ENCODE results near the gene CLCN7. TPM values are rescaled to one million over a fixed set of nuclear protein-coding genes. Genes with fewer than 3 reads are reported as not detected.
A peak's percentile ranks its signal among the peaks of the same experiment; 100 is the strongest.
"Not testable (repeated sequence)": the region's sequence is repeated elsewhere in the genome, so short reads cannot be mapped to it uniquely, and the experiment has no call there.

The CLCN7 gene
- total RNA-seq, 6 donors from 2014 or later: 78.0 to 463 (median 147) TPM

DNA sequence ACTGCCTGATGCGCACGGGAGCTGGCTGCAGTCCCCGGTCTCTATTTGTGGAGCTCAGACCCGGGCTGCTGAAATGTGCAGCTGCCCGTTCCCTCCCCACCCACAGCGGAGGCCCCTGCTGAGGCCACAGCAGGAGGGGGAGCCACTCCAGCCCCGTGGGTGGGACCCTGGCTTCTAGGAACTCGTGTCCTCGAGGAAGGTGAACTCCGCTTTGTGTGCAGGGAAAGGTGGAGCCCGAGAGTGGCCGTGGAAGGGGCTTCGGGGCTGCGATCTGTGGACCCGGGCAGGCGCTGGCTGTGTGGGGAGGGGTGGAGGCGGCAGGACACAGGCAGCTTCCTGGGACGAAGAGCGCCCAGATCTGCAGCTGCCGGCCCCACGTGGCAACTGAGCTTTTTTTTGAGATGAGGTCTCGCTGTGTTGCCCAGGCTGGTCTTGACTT is 33.4 kb downstream of the CLCN7 start:
- no peak overlapping the region for H3K4me3 ChIP-seq
- H3K9me3 ChIP-seq: no peaks in the 10 kb centered on the region
- DNase-seq (peak in 1 of 2 donors; percentile 68), ATAC-seq (ENCODE audit: low FRiP score in 2 of 2) (no peak)
- TF ChIP-seq POLR2A (IDR thresholded peaks at IDR 0.05) (no peak), POLR2AphosphoS5 (IDR thresholded peaks at IDR 0.05) (no peak), EP300 (IDR thresholded peaks at IDR 0.05) (no peak)
- TF ChIP-seq, protein P1, sequence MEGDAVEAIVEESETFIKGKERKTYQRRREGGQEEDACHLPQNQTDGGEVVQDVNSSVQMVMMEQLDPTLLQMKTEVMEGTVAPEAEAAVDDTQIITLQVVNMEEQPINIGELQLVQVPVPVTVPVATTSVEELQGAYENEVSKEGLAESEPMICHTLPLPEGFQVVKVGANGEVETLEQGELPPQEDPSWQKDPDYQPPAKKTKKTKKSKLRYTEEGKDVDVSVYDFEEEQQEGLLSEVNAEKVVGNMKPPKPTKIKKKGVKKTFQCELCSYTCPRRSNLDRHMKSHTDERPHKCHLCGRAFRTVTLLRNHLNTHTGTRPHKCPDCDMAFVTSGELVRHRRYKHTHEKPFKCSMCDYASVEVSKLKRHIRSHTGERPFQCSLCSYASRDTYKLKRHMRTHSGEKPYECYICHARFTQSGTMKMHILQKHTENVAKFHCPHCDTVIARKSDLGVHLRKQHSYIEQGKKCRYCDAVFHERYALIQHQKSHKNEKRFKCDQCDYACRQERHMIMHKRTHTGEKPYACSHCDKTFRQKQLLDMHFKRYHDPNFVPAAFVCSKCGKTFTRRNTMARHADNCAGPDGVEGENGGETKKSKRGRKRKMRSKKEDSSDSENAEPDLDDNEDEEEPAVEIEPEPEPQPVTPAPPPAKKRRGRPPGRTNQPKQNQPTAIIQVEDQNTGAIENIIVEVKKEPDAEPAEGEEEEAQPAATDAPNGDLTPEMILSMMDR (IDR thresholded peaks at IDR 0.05): no peak
- no peaks in the 10 kb centered on the region for H3K4me1 ChIP-seq
- no peak overlapping the region for H3K27ac ChIP-seq
- WGBS, 2 donors: 64 to 68% methylated on average over 14 to 22 of the region's 22 CpGs
- H3K36me3 ChIP-seq: peaks cover 0 to 13% (median 9%) of the 10 kb centered on the region in 4 donors
- no peaks in the 10 kb centered on the region for H3K27me3 ChIP-seq

DNA sequence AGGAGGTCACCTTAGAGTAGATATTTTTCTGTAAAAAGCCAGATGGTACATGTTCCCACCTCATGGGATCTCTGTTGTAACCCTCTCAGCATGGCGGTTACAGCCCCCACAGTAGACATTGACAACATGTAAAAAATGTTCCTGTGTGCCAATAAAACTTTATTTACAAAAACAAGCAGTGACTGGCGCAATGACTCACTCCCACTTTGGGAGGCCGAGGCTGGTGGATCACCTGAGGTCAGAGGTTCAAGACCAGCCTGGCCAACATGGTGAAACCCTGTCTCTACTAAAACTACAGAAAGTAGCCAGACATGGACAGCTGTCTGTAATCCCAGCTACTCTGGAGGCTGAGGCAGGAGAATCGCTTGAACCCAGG is 35.1 kb downstream of the CLCN7 start:
- H3K4me1 ChIP-seq; H3K27ac ChIP-seq; H3K9me3 ChIP-seq; ATAC-seq (ENCODE audit: low FRiP score in 2 of 2); DNase-seq; H3K36me3 ChIP-seq; H3K4me3 ChIP-seq; H3K27me3 ChIP-seq: not testable (repeated sequence)
- WGBS, 2 donors: 92 to 96% methylated on average over 4 of the region's 4 CpGs

DNA sequence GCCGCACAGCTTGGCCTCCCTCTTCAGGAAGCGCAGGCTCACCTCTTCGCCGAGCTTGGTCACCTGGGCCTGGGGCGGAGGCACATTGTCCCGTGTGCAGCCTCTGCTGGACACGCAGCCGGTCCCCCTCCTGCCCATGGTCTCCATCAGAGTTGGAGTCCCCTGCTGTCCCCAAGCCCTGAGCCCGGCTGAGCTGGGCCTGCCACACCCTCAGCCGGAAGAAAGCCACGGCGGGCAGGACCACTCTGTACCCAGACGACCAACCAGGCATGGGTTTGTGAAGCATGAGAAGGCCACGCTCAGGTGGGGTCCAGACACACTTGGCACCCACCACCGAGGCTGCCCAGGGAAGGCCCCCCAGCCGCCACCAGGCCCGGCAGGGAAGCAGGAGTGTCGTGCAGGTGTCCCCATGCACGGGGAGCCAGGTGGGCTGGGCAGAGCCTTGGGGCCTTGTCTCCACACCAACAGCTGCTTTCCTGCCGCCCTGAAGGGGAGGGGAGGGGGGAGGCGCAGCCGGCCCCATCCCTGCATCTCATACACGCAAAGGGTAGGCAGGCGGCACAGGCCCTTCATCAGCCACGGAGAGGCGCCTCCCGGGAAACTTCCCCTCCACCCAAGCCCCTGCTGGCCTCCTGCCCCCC is 35.6 kb downstream of the CLCN7 start:
- WGBS, 2 donors: 76 to 85% methylated on average over 11 to 27 of the region's 27 CpGs
- TF ChIP-seq POLR2AphosphoS5 (IDR thresholded peaks at IDR 0.05): no peak
- TF ChIP-seq POLR2A (IDR thresholded peaks at IDR 0.05): no peak
- no peak for TF ChIP-seq EP300 (IDR thresholded peaks at IDR 0.05)
- TF ChIP-seq, protein P1 (IDR thresholded peaks at IDR 0.05): no peak
- ATAC-seq (ENCODE audit: low FRiP score in 2 of 2) (no peak), DNase-seq (peak in 1 of 2 donors; percentile 75)
- Histone ChIP-seq H3K27ac (no peak overlapping the region), H3K36me3 (no peaks in the 10 kb centered on the region), H3K27me3 (no peaks in the 10 kb centered on the region), H3K9me3 (no peaks in the 10 kb centered on the region), H3K4me1 (no peaks in the 10 kb centered on the region), H3K4me3 (no peak overlapping the region)

DNA sequence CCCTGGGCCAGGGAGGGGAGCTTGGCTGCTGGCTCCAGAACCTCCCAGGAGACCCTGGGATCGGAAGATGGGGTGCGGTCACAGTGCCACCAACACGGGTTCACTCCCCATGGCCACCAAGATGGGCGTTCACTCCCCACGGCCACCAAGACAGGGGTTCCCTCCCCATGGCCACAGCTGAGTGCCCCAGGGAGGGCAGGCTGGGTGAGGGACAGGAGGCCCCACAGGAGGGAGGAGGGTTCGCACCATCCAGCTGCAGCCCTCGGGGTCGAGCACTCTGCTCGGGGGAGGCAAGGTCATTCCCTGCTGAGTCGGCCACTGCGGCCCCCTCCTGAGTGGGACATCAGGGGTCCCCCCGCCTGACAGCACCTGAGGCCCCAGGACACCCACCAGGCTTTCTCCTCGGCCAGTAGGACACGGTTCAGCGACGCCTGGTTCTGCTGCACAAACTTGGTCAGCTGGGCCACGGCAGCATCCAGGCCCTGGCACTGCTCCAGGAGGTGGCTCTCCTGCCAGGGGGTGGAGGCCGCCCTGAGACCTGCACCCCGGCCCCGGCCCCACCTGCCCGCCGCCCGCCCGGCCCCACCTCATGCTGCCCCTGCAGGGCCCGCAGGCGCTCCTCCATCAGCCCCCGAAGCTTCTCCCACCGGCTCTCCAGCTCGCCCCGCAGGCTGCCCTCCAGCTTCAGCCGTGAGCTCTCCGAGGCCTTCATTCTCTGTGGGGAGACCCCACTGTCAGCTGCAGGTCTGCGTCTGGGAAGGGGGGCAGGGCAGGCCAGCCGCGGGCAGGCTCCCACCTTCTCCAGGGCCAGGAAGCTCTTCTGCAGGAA is 36.4 kb downstream of the CLCN7 start:
- 71 to 74% methylated on average over 11 to 14 of the region's 35 CpGs for WGBS, 2 donors
- Histone ChIP-seq H3K4me1 (no peaks in the 10 kb centered on the region), H3K36me3 (no peaks in the 10 kb centered on the region), H3K9me3 (no peaks in the 10 kb centered on the region), H3K27ac (no peak overlapping the region), H3K27me3 (no peaks in the 10 kb centered on the region), H3K4me3 (no peak overlapping the region)
- peak in 1 of 2 donors; percentile 72 for DNase-seq
- no peak for ATAC-seq (ENCODE audit: low FRiP score in 2 of 2)
- TF ChIP-seq POLR2A (IDR thresholded peaks at IDR 0.05) (no peak), POLR2AphosphoS5 (IDR thresholded peaks at IDR 0.05) (no peak)

DNA sequence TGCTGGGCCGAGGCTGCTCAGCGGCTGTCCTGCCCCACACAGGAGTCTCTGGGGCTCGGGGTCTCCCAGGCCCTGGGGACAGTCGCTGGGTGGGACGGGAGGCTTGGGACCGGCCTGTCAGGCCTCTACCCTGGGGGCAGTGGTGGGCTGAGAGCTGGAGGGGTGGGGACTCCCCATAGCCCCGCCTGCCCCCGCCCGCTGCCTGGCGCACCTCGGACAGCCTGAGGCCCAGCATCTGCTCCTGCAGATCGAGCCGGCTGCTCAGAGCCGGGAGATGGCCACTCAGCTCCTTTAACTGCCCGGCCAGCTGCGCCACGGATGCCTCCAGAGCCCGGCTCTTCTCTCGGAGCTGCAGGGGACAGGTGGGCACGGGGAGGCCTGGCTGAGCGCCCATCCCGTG is 37.2 kb downstream of the CLCN7 start:
- H3K4me1 ChIP-seq: no peaks in the 10 kb centered on the region
- no peak overlapping the region for H3K4me3 ChIP-seq
- whole genome bisulfite sequencing, 2 donors: 95% methylated on average over 8 of the region's 22 CpGs; no CpG with 5 or more reads in 1 of the 2 donors
- DNase-seq (peak in 1 of 2 donors; percentile 81), ATAC-seq (ENCODE audit: low FRiP score in 2 of 2) (no peak)
- no peak for TF ChIP-seq EP300 (IDR thresholded peaks at IDR 0.05)
- TF ChIP-seq POLR2A (IDR thresholded peaks at IDR 0.05): no peak
- TF ChIP-seq POLR2AphosphoS5 (IDR thresholded peaks at IDR 0.05): no peak
- TF ChIP-seq, protein P1 (IDR thresholded peaks at IDR 0.05): no peak
- no peaks in the 10 kb centered on the region for H3K27me3 ChIP-seq
- H3K36me3 ChIP-seq: no peaks in the 10 kb centered on the region
- H3K9me3 ChIP-seq: no peaks in the 10 kb centered on the region
- H3K27ac ChIP-seq: no peak overlapping the region

All from upper lobe of left lung (tissue), 6 donors.